Sigmoid colon (tissue), 7 donors: ENCODE results near the gene DYSF. TPM values are rescaled to one million over a fixed set of nuclear protein-coding genes. Genes with fewer than 3 reads are reported as not detected.

Experiments
- DNase-seq: peaks from one replicate; pipeline ENCODE4 v3.0.0-alpha.2; 2019
- H3K27ac ChIP-seq, 4 donors: fragments of 200-600 bp; sonication (generic); one replicate each; pipeline ENCODE4 v1.5.1; 2016 to 2019; ENCODE audit warnings: mild to moderate bottlenecking in 1 of 4
- H3K27me3 ChIP-seq, 3 donors: fragments of 200-600 bp; sonication (generic); one replicate each; pipeline ENCODE4 v1.5.1; 2019; ENCODE audit warnings: mild to moderate bottlenecking in 1 of 3
- H3K36me3 ChIP-seq, 4 donors: fragments of 200-600 bp; sonication (generic); one replicate each; pipeline ENCODE4 v1.5.1; 2016 to 2019
- H3K4me1 ChIP-seq, 4 donors: fragments of 200-600 bp; sonication (generic); one replicate each; pipeline ENCODE4 v1.5.1; 2017 to 2019
- H3K4me3 ChIP-seq, 4 donors: fragments of 200-600 bp; sonication (generic); one replicate each; pipeline ENCODE4 v1.5.1; 2017 to 2019; ENCODE audit warnings: mild to moderate bottlenecking in 2 of 4, moderate library complexity in 1 of 4
- H3K9me3 ChIP-seq, 4 donors: fragments of 200-600 bp in 3 of 4; sonication (generic) in 3 of 4; one replicate each; pipeline versions ENCODE4 v1.5.1 to v1.6.1; 2013 to 2019
- EP300 ChIP-seq, 4 donors: sonication (generic); formaldehyde crosslinking; IDR thresholded peaks; one replicate each; pipeline ENCODE4 v1.6.1; 2017; ENCODE audit warnings: antibody characterized with exemption in 4 of 4
- POLR2A ChIP-seq, 2 donors: fragments of 450-650 bp; IDR thresholded peaks; one replicate each; pipeline ENCODE4 v1.6.1; 2016; ENCODE audit warnings: antibody characterized with exemption in 2 of 2, mild to moderate bottlenecking in 2 of 2, moderate library complexity in 2 of 2
- POLR2AphosphoS5 ChIP-seq, 4 donors: sonication (generic); formaldehyde crosslinking; IDR thresholded peaks; one replicate each; pipeline ENCODE4 v1.6.1; 2017; ENCODE audit warnings: antibody characterized with exemption in 4 of 4
- whole genome bisulfite sequencing, 2 donors: extraction: QIAGEN DNeasy Blood & Tissue Kit; methylation state at CpG; one replicate each; pipeline ENCODE4 v1.1.7; 2013; 5-methylcytosine and 5-hydroxymethylcytosine counted together
- intact Hi-C: fragments of 100-400 bp; cut with DNase I; formaldehyde crosslinking; loops from one replicate; pipeline ENCODE4 v1.15.1; 2023
- polyA plus RNA-seq, 3 donors: library from polyadenylated mRNA; stranded (reverse); fragments of 200-250 nt; gene quantifications; one replicate each; pipeline ENCODE4 v1.2.3, GENCODE V29; 2013
- total RNA-seq, 4 donors: library from RNA; depleted of rRNA; stranded (reverse); fragments of >200 nt; gene quantifications; one replicate each; pipeline ENCODE4 v1.1.0, GENCODE V29; 2016
- TF ChIP-seq, protein P1 (sequence below), 4 experiments: fragments of 450-650 bp in 3 of 4; fragments of 200-600 bp in 1 of 4; IDR thresholded peaks; one replicate each; pipeline ENCODE4 v1.5.1; 2016 to 2019; ENCODE audit warnings: antibody characterized with exemption in 4 of 4, mild to moderate bottlenecking in 3 of 4, moderate library complexity in 2 of 4
- donor health status: healthy with polysubstance abuse.
- donor health status: Bipolar disorder and iron deficiency.
- donor health status: healthy.

DYSF gene
- total and polyA plus RNA-seq, 7 donors, result 1.6 to 49.6 (median 12.5) TPM

DNA sequence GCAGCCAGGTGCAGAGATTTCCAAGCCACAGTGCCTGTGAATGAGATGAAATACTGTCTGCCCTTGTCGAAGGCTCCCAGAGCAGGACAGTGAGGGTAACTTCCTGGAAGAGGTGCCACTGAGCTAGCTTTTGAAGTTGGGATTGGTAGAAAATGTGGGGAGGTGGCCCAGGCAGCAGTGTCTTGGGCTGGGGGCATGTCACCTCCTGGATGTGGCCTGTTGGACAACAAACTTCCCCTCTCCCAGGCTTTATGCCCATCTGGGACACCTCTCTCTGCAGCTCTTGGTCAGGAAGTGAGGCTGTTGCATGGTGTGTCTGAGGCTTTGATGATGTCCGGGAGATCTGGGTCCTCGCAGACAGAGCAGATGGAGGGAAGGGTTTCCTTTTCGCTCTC, 151.4 kb downstream of the DYSF start:
- Histone ChIP-seq H3K27ac (no peak overlapping the region), H3K4me1 (no peaks in the 10 kb centered on the region), H3K27me3 (no peaks in the 10 kb centered on the region), H3K4me3 (no peak overlapping the region), H3K9me3 (no peaks in the 10 kb centered on the region), H3K36me3 (no peaks in the 10 kb centered on the region)
- no peak for DNase-seq
- intact Hi-C loops, result loop anchor here (5.0 kb wide), 1 partner anchor 548 kb away; no protein-coding TSS in a partner anchor
- 54 to 80% methylated on average over 4 of the region's 4 CpGs for WGBS, 2 donors
- no peak for TF ChIP-seq POLR2AphosphoS5 (IDR thresholded peaks at IDR 0.05)
- no peak for TF ChIP-seq POLR2A (IDR thresholded peaks at IDR 0.05)
- TF ChIP-seq EP300 (IDR thresholded peaks at IDR 0.05), result no peak
- TF ChIP-seq, protein P1, sequence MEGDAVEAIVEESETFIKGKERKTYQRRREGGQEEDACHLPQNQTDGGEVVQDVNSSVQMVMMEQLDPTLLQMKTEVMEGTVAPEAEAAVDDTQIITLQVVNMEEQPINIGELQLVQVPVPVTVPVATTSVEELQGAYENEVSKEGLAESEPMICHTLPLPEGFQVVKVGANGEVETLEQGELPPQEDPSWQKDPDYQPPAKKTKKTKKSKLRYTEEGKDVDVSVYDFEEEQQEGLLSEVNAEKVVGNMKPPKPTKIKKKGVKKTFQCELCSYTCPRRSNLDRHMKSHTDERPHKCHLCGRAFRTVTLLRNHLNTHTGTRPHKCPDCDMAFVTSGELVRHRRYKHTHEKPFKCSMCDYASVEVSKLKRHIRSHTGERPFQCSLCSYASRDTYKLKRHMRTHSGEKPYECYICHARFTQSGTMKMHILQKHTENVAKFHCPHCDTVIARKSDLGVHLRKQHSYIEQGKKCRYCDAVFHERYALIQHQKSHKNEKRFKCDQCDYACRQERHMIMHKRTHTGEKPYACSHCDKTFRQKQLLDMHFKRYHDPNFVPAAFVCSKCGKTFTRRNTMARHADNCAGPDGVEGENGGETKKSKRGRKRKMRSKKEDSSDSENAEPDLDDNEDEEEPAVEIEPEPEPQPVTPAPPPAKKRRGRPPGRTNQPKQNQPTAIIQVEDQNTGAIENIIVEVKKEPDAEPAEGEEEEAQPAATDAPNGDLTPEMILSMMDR (IDR thresholded peaks at IDR 0.05), result no peak

DNA sequence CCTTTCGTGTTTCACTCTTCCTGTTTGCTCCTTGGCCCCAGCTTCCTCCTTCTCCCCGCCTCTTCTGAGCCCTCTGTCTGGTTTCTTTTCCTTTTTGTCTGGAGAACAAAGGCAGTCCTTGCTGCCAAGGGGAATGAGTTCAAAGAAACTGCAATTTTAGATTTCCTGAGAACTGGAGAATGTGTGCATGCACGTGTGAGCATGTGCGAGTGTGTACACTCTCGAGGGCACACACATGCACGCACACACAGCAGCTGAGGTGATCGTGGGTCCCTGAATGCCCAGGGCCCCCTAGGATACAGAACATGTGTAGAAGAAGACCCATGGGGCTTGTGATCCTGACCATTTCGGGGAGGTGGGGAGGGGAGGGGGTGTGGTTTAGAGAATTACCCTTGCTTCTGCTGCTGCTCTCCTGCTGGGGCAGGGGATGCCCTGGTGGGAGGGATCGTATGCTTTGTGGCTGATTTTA, 151.8 kb downstream of the DYSF start:
- TF ChIP-seq, protein P1 (IDR thresholded peaks at IDR 0.05), result no peak
- TF ChIP-seq POLR2A (IDR thresholded peaks at IDR 0.05) (no peak), EP300 (IDR thresholded peaks at IDR 0.05) (no peak), POLR2AphosphoS5 (IDR thresholded peaks at IDR 0.05) (no peak)
- intact Hi-C loops, result loop anchor here (5.0 kb wide), 1 partner anchor 547 kb away; no protein-coding TSS in a partner anchor
- Histone ChIP-seq H3K9me3 (no peaks in the 10 kb centered on the region), H3K4me3 (no peak overlapping the region), H3K27me3 (no peaks in the 10 kb centered on the region), H3K27ac (no peak overlapping the region), H3K36me3 (no peaks in the 10 kb centered on the region), H3K4me1 (no peaks in the 10 kb centered on the region)
- peak; percentile 37 for DNase-seq
- WGBS, 2 donors, result 49 to 62% methylated on average over 9 of the region's 9 CpGs

DNA sequence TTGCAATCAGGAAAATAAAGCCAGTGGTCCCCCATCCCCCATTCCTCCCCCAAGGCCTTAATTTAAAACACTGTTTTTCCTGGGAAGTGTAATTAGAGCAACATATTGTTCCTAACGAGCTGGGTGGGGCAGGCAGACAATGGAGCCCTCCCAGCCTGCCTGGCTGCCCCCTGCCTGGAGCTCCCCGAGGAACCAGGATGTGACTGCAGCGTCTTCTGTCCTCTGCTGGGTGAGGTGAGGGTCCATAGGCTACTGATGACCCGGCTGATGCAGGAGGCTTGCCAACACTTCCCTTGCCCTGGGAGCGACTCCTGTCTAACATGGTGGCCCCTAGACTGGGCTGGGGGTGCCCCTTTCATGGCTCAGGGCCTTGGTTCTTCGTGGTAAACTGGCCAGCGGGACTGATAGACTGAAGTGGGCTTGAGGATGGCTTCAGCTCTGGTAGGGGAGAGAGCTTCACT, 152.4 kb downstream of the DYSF start:
- no peaks in the 10 kb centered on the region for H3K4me1 ChIP-seq
- no peaks in the 10 kb centered on the region for H3K36me3 ChIP-seq
- H3K27me3 ChIP-seq, result no peaks in the 10 kb centered on the region
- no peak overlapping the region for H3K27ac ChIP-seq
- no peak overlapping the region for H3K4me3 ChIP-seq
- WGBS, 2 donors, result 73 to 78% methylated on average over 7 of the region's 7 CpGs
- intact Hi-C loops, result loop anchor here (5.0 kb wide), 1 partner anchor 546 kb away; no protein-coding TSS in a partner anchor
- H3K9me3 ChIP-seq, result no peaks in the 10 kb centered on the region
- peak; percentile 41 for DNase-seq
- TF ChIP-seq POLR2AphosphoS5 (IDR thresholded peaks at IDR 0.05), result no peak
- TF ChIP-seq, protein P1 (IDR thresholded peaks at IDR 0.05), result no peak
- TF ChIP-seq POLR2A (IDR thresholded peaks at IDR 0.05), result no peak
- no peak for TF ChIP-seq EP300 (IDR thresholded peaks at IDR 0.05)

DNA sequence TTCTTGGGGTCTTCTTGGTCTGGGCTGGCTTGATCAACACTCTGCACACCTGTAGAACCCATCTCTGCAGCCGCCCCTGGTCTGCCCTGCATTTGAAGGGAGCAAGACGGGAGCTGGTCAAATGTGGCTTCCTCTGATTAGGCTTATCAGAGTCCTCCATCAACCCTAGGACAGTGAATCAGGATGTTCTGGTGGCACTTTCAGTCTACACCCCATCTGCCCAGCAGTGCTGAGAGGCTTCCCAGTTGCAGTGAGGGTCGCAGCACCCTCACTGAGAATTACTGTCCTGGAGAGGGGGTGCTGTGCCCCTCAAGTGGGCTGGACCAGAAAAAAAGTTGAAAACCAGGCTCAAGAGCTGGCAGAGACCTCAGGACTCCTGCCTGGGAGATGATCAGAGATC, 152.9 kb downstream of the DYSF start:
- peak; percentile 18 for DNase-seq
- intact Hi-C loops, result loop anchor here (5.0 kb wide), 1 partner anchor 546 kb away; no protein-coding TSS in a partner anchor
- WGBS, 2 donors, result 78 to 95% methylated on average over 3 of the region's 3 CpGs
- Histone ChIP-seq H3K27ac (no peak overlapping the region), H3K4me3 (no peak overlapping the region), H3K9me3 (no peaks in the 10 kb centered on the region), H3K4me1 (no peaks in the 10 kb centered on the region), H3K36me3 (peaks cover 0 to 2% (median 0%) of the 10 kb centered on the region in 4 donors), H3K27me3 (no peaks in the 10 kb centered on the region)
- TF ChIP-seq, protein P1 (IDR thresholded peaks at IDR 0.05), result no peak
- TF ChIP-seq EP300 (IDR thresholded peaks at IDR 0.05) (no peak), POLR2A (IDR thresholded peaks at IDR 0.05) (no peak), POLR2AphosphoS5 (IDR thresholded peaks at IDR 0.05) (no peak)
